Motor neuron (in vitro differentiated cells): ENCODE data around the gene MYO1E. TPM values are rescaled to one million over a fixed set of nuclear protein-coding genes. Genes with fewer than 3 reads are reported as not detected.
A peak's percentile ranks its signal among the peaks of the same experiment; 100 is the strongest.
"Not testable (repeated sequence)": the region's sequence is repeated elsewhere in the genome, so short reads cannot be mapped to it uniquely, and the experiment has no call there.

Source experiments
- ATAC-seq, 8 experiments: fragments of 200-7000 bp; cut with Tn5 transposase; replicated peaks in 6 of 8; 2 replicates each; pipeline ENCODE4 v1.8.0; 2021; ENCODE audit warnings: mild to moderate bottlenecking in 8 of 8, moderate library complexity in 8 of 8
- H3K27ac ChIP-seq, 2 donors: fragments of 250-450 bp; sonication (Bioruptor Pico); 2 replicates each; pipeline ENCODE4 v1.9.0; 2021; ENCODE audit warnings: antibody characterized with exemption in 2 of 2, mild to moderate bottlenecking in 2 of 2, moderate library complexity in 1 of 2
- H3K4me1 ChIP-seq, 2 donors: fragments of 250-450 bp; sonication (Bioruptor Pico); replicated peaks in 1 of 2; 2 replicates each; pipeline ENCODE4 v1.6.1; 2021; ENCODE audit warnings: antibody characterized with exemption in 2 of 2, mild to moderate bottlenecking in 2 of 2, moderate library complexity in 1 of 2
- H3K4me3 ChIP-seq, 5 donors: fragments of 250-450 bp; sonication (Bioruptor Pico); 2 replicates each; pipeline ENCODE4 v1.9.0; 2021; ENCODE audit warnings: antibody characterized with exemption in 5 of 5, mild to moderate bottlenecking in 5 of 5, moderate library complexity in 4 of 5
- WGBS, 10 experiments: fragments of 450-650 bp; shearing (Covaris generic); methylation state at CpG; one replicate each; pipeline ENCODE4 v1.0.0; 2022; 5-methylcytosine and 5-hydroxymethylcytosine counted together
- in situ Hi-C, 9 experiments: fragments of 400-800 bp; cut with MboI; loops; one replicate each; pipeline ENCODE4 v1.15.0; 2021; ENCODE audit warnings: low sequenced_read_pairs in 9 of 9, low pct_unique_long_range_greater_than_20kb in 2 of 9; ENCODE audit not compliant: unreplicated experiment in 9 of 9
- total RNA-seq, 8 experiments: library from RNA; unstranded; fragments of 300-600 nt; gene quantifications; 2 replicates each; pipeline versions ENCODE4 v1.2.3 to v1.2.4, GENCODE V29; 2022

MYO1E gene
- total RNA-seq, 8 experiments from 2014 or later = 4.0 to 71.1 (median 6.9) TPM

DNA sequence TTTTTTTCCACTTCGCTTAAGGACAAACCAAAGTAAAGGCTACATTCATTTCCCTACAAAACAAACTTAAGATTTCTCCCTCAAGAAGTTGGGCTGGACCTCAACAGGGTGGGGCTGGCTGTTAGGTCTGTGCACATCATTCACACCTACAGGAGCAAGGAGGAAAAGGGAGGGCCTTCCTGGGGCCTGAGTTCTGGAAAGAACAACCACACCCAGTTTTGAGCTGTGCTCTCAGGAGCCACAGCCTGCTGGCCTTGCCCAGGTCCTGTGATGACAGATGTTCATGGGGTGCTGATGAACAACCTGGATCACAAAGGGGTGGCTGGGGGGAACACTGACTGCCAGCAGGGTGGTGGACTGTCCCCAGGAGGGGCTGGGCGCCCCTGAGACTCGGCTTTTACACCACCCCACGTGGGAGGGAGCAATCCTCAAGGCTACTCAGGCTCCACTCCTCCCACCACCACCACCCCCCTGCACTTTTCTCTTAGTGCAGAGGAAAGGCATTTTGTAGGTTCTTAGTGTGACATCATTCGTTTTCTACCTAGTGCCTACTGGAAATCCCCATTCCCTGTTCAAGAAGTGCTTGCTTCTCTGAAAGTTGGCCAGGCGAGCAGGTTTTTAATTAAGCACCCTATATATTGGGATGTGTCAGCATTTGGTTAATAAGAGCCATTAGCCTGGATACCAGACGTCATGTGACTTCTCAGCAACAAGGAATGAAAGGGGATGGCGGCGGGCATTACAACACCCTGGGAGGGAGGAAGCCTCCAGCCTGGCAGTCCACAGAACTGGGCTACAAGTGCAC is 232.0 kb downstream of the MYO1E start:
- no peak overlapping the region for H3K27ac ChIP-seq
- 76 to 100% (median 93%) methylated on average over 1 to 6 of the region's 9 CpGs; no CpG with 5 or more reads in 1 of the 10 experiments for WGBS, 10 experiments
- in situ Hi-C loops = no loop called here
- peak; percentile 55 to 92 (median 74) for ATAC-seq
- no peaks in the 10 kb centered on the region for H3K4me1 ChIP-seq
- H3K4me3 ChIP-seq = no peak overlapping the region

DNA sequence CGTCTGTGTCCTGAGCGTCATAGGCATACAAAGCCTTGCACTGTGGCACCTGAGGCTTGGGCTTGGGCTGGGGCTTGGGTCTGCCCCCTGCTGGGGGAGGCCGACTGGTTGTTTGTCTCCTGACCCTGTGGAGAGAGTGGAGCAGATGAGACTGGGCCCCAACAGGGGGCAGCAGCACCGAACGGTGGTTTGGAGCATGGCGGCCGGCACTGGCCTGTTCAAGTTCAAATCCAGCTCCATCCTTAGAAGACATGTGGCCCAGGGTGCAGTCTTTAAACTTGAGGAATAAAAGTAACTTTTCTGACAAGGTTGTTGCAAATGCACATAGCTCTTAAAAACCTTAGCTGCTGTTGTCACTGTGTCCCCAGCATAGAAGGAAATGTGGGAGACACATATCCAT is 234.4 kb downstream of the MYO1E start:
- peak in 3 of 8 experiments; percentile 64 to 88 (median 69) for ATAC-seq
- in situ Hi-C loops = no loop called here
- WGBS, 10 experiments = 73 to 100% (median 82%) methylated on average over 2 to 4 of the region's 7 CpGs; no CpG with 5 or more reads in 4 of the 10 experiments
- Histone ChIP-seq H3K4me1 (no peaks in the 10 kb centered on the region), H3K4me3 (no peak overlapping the region), H3K27ac (no peak overlapping the region)

DNA sequence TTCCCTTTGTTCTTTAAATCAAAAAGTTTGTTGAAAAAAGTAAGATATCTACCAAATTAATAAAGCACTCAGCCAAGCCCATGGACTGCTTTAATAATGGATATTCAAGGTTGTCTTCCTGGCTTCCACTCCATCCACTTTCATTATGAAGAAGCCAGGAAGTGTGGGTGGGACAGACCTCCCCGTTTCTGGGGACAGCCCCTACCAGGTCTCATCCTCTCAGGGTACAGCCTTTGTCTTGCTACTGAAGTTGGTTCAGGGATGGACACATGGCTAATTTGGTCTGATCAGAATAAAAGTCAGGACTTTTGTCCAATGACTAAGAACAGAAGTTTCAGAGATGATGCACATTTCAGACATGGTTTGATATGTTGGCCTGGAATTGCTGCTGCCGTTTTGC is 235.1 kb downstream of the MYO1E start:
- Histone ChIP-seq H3K4me1 (no peaks in the 10 kb centered on the region), H3K4me3 (no peak overlapping the region), H3K27ac (no peak overlapping the region)
- ATAC-seq = no peak
- in situ Hi-C loops = no loop called here
- 71 to 100% (median 80%) methylated on average over 1 to 2 of the region's 2 CpGs; no CpG with 5 or more reads in 3 of the 10 experiments for WGBS, 10 experiments

DNA sequence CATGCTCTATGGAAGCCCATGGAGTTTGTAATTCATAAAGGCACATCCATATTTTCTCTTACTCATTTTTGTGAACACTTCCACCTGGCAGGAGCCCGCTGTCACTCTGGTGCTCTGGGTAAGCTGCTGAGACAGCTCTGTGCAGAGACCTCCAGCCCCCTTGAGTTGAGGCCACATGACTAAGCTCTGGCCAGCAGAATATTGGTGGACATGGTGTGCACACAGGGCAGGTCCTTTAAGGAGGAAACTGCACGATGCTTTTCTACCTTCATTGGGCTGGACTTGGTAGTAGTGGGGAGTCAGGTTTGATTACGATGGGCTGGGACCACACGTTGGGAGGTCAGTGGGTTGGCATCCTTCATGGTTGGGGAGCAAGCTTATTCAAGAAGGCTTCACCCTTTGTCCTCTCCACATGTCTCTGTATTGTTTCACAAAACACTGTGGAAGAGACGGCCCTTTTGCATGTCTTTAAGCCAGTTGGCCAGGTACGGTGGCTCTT is 238.7 kb downstream of the MYO1E start:
- in situ Hi-C loops = no loop called here

DNA sequence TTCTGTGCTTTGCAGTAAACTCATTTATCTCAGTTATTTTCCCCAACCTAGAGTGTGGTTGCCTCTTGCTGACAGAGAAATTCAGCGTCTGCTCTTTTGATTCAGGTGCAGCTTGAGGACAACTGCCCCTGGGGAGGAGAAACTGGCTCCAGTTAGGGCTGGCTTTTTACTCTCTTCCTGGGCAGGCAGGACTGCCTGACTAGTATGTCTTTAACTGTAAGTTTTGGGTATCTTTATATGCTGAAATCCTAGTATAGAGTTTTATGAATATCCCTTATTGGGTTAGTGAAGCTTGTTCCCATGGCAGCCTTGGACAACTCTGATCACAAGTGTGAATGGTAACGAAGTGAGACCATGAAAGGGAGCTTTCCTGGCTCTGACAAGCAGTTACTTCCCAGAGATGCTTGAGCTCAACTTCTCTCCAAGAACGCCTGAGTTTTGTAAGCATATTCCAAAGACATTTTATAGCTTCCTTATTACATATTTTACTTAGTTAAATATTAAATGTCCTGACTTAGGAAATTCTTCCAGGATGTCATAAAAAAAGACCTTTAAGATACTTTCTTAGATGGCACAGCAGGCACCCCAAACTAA is 240.6 kb downstream of the MYO1E start:
- Histone ChIP-seq H3K4me1 (no peaks in the 10 kb centered on the region), H3K27ac (no peak overlapping the region), H3K4me3 (no peak overlapping the region)
- 79 to 100% (median 91%) methylated on average over 2 to 3 of the region's 3 CpGs; no CpG with 5 or more reads in 4 of the 10 experiments for WGBS, 10 experiments
- in situ Hi-C loops = no loop called here
- ATAC-seq = no peak

More for the DNA sequence above, 238.7 kb downstream of the MYO1E start:
- Histone ChIP-seq H3K27ac (no peak overlapping the region), H3K4me1 (no peaks in the 10 kb centered on the region), H3K4me3 (no peak overlapping the region)
- 60 to 100% (median 90%) methylated on average over 1 to 6 of the region's 6 CpGs; no CpG with 5 or more reads in 4 of the 10 experiments for WGBS, 10 experiments
- ATAC-seq = no peak

DNA sequence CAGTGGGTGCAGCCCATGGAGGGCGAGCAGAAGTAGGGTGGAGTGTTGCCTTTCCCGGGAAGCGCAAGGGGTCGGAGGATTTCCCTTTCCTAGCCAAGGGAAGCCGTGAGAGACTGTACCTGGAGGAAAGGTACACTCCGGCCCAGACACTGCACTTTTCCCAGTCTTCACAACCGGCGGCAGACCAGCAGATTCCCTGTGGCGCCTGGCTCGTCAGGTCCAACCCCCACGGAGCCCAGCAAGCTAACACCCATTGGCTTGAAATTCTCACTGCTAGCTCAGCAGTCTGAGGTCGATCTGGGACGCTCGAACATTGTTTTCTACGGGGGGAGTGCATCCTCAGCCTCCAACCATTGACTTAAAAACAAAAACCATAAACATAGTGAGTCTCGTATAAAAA is 241.2 kb downstream of the MYO1E start:
- no peaks in the 10 kb centered on the region for H3K4me1 ChIP-seq
- in situ Hi-C loops = no loop called here
- 84 to 100% (median 95%) methylated on average over 4 to 14 of the region's 16 CpGs; no CpG with 5 or more reads in 3 of the 10 experiments for WGBS, 10 experiments
- ATAC-seq = no peak
- H3K4me3 ChIP-seq = no peak overlapping the region
- H3K27ac ChIP-seq = no peak overlapping the region

DNA sequence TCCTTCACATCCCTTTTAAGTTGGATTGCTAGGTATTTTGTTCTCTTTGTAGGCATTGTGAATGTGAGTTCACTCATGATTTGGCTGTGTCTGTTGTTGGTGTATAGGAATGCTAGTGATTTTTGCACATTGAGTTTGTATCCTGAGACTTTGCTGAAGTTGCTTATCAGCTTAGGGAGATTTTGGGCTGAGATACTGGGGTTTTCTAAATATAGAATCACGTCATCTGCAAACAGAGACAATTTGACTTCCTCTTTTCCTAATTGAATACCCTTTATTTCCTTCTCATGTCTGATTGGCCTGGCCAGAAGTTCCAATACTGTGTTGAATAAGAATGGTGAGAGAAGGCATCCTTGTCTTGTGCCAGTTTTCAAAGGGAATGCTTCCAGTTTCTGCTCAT is 245.4 kb downstream of the MYO1E start:
- in situ Hi-C loops, H3K4me3 ChIP-seq, H3K27ac ChIP-seq, ATAC-seq, H3K4me1 ChIP-seq: not testable (repeated sequence)
- 80 to 100% (median 100%) methylated on average over 1 of the region's 1 CpG; no CpG with 5 or more reads in 6 of the 10 experiments for WGBS, 10 experiments

DNA sequence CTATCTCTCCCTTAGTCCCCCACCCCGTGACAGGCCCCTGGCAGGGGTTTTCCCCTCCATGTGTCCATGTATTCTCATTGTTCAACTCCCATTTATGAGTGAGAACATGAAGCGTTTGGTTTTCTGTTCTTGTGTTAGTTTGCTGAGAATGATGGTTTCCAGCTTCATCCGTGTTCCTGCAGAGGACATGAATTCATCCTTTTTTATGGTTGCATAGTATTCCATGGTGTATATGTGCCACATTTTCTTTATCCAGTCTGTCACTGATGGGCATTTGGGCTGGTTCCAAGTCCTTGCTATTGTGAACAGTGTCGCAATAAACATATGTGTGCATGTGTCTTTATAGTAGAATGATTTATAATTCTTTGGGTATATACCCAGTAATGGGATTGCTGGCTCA is 247.0 kb downstream of the MYO1E start:
- in situ Hi-C loops, ATAC-seq: not testable (repeated sequence)

DNA sequence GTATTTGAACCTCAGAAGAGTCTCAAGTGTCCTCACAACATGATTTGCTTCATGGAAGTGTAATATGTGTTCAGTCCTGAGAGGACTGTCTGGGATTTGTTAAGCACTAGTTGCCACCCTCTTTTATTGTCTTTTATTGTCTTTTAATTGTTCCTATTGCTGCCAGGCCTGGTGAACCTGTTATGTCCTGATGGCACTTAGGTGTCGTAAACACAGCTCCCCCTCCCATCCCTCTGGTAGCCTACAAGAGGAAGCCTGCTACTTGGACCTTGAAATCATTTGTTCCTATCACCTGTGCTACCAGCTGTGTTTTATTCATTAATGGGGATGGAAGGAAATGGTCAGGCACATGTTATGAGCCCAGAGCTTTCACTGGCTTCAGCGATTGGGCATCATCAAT is 248.4 kb downstream of the MYO1E start:
- in situ Hi-C loops = no loop called here
- WGBS, 10 experiments = 20 to 100% (median 100%) methylated on average over 1 to 2 of the region's 2 CpGs; no CpG with 5 or more reads in 3 of the 10 experiments
- Histone ChIP-seq H3K4me3 (no peak overlapping the region), H3K27ac (no peak overlapping the region), H3K4me1 (no peaks in the 10 kb centered on the region)
- no peak for ATAC-seq

More for the DNA sequence above, 247.0 kb downstream of the MYO1E start:
- not testable (repeated sequence) for H3K4me1 ChIP-seq, H3K4me3 ChIP-seq, H3K27ac ChIP-seq
- WGBS, 10 experiments = 88 to 100% (median 100%) methylated on average over 2 to 3 of the region's 4 CpGs; no CpG with 5 or more reads in 7 of the 10 experiments

DNA sequence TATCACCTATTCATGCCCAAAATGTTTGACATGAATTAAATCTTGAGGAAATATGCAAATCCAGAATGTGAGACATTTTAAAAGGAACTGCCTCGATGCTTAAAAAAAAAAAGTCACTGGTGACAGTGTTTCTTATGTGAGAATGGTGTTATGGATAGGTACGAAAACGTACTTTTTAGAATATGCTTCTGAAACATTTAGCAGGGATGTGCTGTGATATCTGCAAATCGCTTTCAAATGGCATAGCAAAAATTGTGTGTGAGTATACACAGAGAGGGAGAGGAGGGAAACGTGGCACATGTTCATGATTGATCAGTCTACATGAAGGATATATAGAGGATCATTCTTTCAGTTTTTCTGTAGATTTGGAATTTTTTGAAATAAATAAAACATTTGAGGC is 251.7 kb downstream of the MYO1E start:
- 88 to 100% (median 95%) methylated on average over 2 to 5 of the region's 5 CpGs; no CpG with 5 or more reads in 1 of the 10 experiments for WGBS, 10 experiments
- Histone ChIP-seq H3K4me1 (no peaks in the 10 kb centered on the region), H3K4me3 (no peak overlapping the region), H3K27ac (no peak overlapping the region)
- in situ Hi-C loops = no loop called here
- ATAC-seq = no peak

DNA sequence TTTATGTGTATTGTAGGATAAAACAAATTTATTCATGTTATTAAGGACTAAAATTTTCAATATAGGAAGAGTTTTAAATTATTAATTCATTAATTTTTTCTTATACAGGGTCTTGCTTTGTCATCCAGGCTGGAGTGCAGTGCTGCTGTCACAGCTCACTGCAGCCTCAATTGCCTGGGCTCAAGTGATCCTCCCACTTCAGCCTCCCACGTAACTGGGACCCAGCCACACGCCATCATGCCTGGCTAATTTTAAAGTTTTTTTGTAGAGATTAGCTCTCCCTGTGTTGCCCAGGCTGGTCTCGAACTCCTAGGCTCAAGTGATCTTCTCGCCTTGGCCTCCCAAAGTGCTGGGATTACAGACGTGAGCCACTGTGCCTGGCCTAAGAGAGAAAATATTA is 253.0 kb downstream of the MYO1E start:
- in situ Hi-C loops = no loop called here
- 85 to 100% (median 93%) methylated on average over 2 to 4 of the region's 5 CpGs; no CpG with 5 or more reads in 4 of the 10 experiments for WGBS, 10 experiments
- no peak for ATAC-seq
- no peaks in the 10 kb centered on the region for H3K4me1 ChIP-seq
- no peak overlapping the region for H3K4me3 ChIP-seq
- H3K27ac ChIP-seq = no peak overlapping the region

DNA sequence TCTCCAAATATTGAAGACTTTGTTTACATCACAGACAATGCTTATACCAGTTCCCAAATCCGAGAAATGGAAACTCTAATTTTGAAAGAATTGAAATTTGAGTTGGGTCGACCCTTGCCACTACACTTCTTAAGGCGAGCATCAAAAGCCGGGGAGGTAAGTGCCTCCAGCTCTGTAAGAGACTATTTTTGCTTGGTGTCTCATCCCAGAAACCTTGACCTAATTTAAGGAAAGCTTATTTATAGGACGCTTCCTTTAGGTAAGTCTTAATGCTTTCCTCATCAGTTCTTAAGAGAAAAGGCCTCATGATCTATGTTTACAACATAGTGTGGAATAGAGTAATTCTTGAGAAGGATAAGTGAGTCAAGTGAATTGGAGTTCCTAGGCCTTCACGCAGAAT is 255.9 kb downstream of the MYO1E start:
- ATAC-seq = no peak
- 80 to 100% (median 96%) methylated on average over 1 to 6 of the region's 6 CpGs for WGBS, 10 experiments
- no peaks in the 10 kb centered on the region for H3K4me1 ChIP-seq
- H3K4me3 ChIP-seq = no peak overlapping the region
- in situ Hi-C loops = no loop called here
- no peak overlapping the region for H3K27ac ChIP-seq

DNA sequence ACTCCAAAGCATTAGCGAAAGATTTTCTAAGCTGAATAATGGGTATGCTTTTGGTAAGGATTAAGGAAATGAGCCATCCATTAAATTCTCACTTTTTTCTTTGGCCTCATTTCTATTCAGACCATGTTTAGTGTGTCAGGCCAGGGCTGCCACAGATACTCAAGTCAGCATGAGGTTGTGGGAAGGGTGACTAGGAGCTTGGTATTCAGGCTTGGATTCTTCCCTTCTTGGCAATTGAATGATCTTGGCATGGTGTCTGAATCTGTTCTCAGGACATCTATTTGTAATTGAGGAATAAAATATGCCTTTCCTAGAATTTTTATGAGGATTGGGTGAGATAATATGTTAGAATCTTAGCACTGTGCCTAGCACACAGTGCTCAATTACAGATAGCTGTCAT is 256.5 kb downstream of the MYO1E start:
- ATAC-seq = no peak
- 83 to 100% (median 100%) methylated on average over 1 of the region's 1 CpG for WGBS, 10 experiments
- in situ Hi-C loops = no loop called here
- Histone ChIP-seq H3K4me1 (no peaks in the 10 kb centered on the region), H3K4me3 (no peak overlapping the region), H3K27ac (no peak overlapping the region)
